ENCODE results near the gene CYB5D1. TPM values are rescaled to one million over a fixed set of nuclear protein-coding genes. Genes with fewer than 3 reads are reported as not detected.

The CYB5D1 gene
- total RNA-seq, 1 donor from 2014 or later = 21.1 TPM

GRCh38 chr17:7811251-7811650, 46.6 kb upstream of the CYB5D1 start:
- H3K79me2 ChIP-seq (ENCODE audit: insufficient read depth, low read length) = no peaks in the 10 kb centered on the region
- DNase-seq (ENCODE audit: low read depth) = no peak
- H3K4me3 Mint-ChIP-seq (ENCODE audit: unreplicated experiment) = no peak overlapping the region
- H3K9me3 ChIP-seq (ENCODE audit: insufficient read depth, low read depth, low read length) = no peaks in the 10 kb centered on the region
- H3K4me2 ChIP-seq (ENCODE audit: low read length) = no peak overlapping the region
- no peaks in the 10 kb centered on the region for H3K4me1 ChIP-seq (ENCODE audit: insufficient read depth, low read length)
- H2AFZ ChIP-seq (ENCODE audit: low read depth, low read length) = no peak overlapping the region
- H3K27ac ChIP-seq (ENCODE audit: low read depth, low read length) = no peak overlapping the region
- H3K4me3 ChIP-seq (ENCODE audit: insufficient read depth, low read depth, low read length) = no peak overlapping the region
- peaks cover under 1% of the 10 kb centered on the region for H3K9me3 Mint-ChIP-seq (ENCODE audit: unreplicated experiment)
- no peak overlapping the region for H3K27ac Mint-ChIP-seq (ENCODE audit: unreplicated experiment)
- H3K27me3 ChIP-seq (ENCODE audit: insufficient read depth, low read length) = peaks cover 11% of the 10 kb centered on the region
- no peak overlapping the region for H3K9ac ChIP-seq (ENCODE audit: low read length)
- H3K4me1 Mint-ChIP-seq (ENCODE audit: low read depth, unreplicated experiment) = no peaks in the 10 kb centered on the region
- H3K36me3 ChIP-seq (ENCODE audit: insufficient read depth, low read length) = no peaks in the 10 kb centered on the region
- TF ChIP-seq EZH2 (IDR thresholded peaks at IDR 0.05; ENCODE audit: insufficient read depth, low read length) = no peak
- no peak for TF ChIP-seq CTCF (IDR thresholded peaks at IDR 0.05; ENCODE audit: insufficient read depth, low read depth, low read length)
- FAIRE-seq = no peak
- no peaks in the 10 kb centered on the region for H3K36me3 Mint-ChIP-seq (ENCODE audit: low read depth, unreplicated experiment)
- H3K27me3 Mint-ChIP-seq (ENCODE audit: low read depth, unreplicated experiment) = peaks cover 33% of the 10 kb centered on the region
- H4K20me1 ChIP-seq (ENCODE audit: insufficient read depth, low read length) = no peaks in the 10 kb centered on the region

- Histone ChIP-seq H3K36me3 (ENCODE audit: insufficient read depth, low read length) (no peaks in the 10 kb centered on the region), H3K27ac (ENCODE audit: low read depth, low read length) (no peak overlapping the region), H3K9me3 (ENCODE audit: insufficient read depth, low read depth, low read length) (no peaks in the 10 kb centered on the region), H3K27me3 (ENCODE audit: insufficient read depth, low read length) (peaks cover 8% of the 10 kb centered on the region), H4K20me1 (ENCODE audit: insufficient read depth, low read length) (no peaks in the 10 kb centered on the region), H3K4me3 (ENCODE audit: insufficient read depth, low read depth, low read length) (no peak overlapping the region), H3K4me1 (ENCODE audit: insufficient read depth, low read length) (no peaks in the 10 kb centered on the region), H3K79me2 (ENCODE audit: insufficient read depth, low read length) (no peaks in the 10 kb centered on the region), H3K4me2 (ENCODE audit: low read length) (no peak overlapping the region), H2AFZ (ENCODE audit: low read depth, low read length) (no peak overlapping the region), H3K9ac (ENCODE audit: low read length) (no peak overlapping the region)
- H3K27ac Mint-ChIP-seq (ENCODE audit: unreplicated experiment) = no peak overlapping the region
- no peaks in the 10 kb centered on the region for H3K36me3 Mint-ChIP-seq (ENCODE audit: low read depth, unreplicated experiment)
- H3K27me3 Mint-ChIP-seq (ENCODE audit: low read depth, unreplicated experiment) = peaks cover 35% of the 10 kb centered on the region
- FAIRE-seq (no peak), DNase-seq (ENCODE audit: low read depth) (no peak)
- no peak overlapping the region for H3K4me3 Mint-ChIP-seq (ENCODE audit: unreplicated experiment)
- TF ChIP-seq EZH2 (IDR thresholded peaks at IDR 0.05; ENCODE audit: insufficient read depth, low read length) (no peak), CTCF (IDR thresholded peaks at IDR 0.05; ENCODE audit: insufficient read depth, low read depth, low read length) (no peak)
- H3K4me1 Mint-ChIP-seq (ENCODE audit: low read depth, unreplicated experiment) = no peaks in the 10 kb centered on the region
- H3K9me3 Mint-ChIP-seq (ENCODE audit: unreplicated experiment) = peaks cover 4% of the 10 kb centered on the region
Measured at GRCh38 chr17:7814969-7815368, 42.8 kb upstream of the CYB5D1 start.

- Histone ChIP-seq H3K9me3 (ENCODE audit: insufficient read depth, low read depth, low read length) (no peaks in the 10 kb centered on the region), H3K36me3 (ENCODE audit: insufficient read depth, low read length) (no peaks in the 10 kb centered on the region), H3K9ac (ENCODE audit: low read length) (no peak overlapping the region), H3K27ac (ENCODE audit: low read depth, low read length) (no peak overlapping the region), H3K4me3 (ENCODE audit: insufficient read depth, low read depth, low read length) (no peak overlapping the region), H4K20me1 (ENCODE audit: insufficient read depth, low read length) (no peaks in the 10 kb centered on the region), H2AFZ (ENCODE audit: low read depth, low read length) (no peak overlapping the region), H3K4me2 (ENCODE audit: low read length) (no peak overlapping the region), H3K27me3 (ENCODE audit: insufficient read depth, low read length) (peaks cover 8% of the 10 kb centered on the region), H3K79me2 (ENCODE audit: insufficient read depth, low read length) (no peaks in the 10 kb centered on the region), H3K4me1 (ENCODE audit: insufficient read depth, low read length) (no peaks in the 10 kb centered on the region)
- H3K4me3 Mint-ChIP-seq (ENCODE audit: unreplicated experiment) = no peak overlapping the region
- FAIRE-seq (no peak), DNase-seq (ENCODE audit: low read depth) (no peak)
- H3K4me1 Mint-ChIP-seq (ENCODE audit: low read depth, unreplicated experiment) = no peaks in the 10 kb centered on the region
- H3K9me3 Mint-ChIP-seq (ENCODE audit: unreplicated experiment) = peaks cover 8% of the 10 kb centered on the region
- H3K27ac Mint-ChIP-seq (ENCODE audit: unreplicated experiment) = no peak overlapping the region
- H3K27me3 Mint-ChIP-seq (ENCODE audit: low read depth, unreplicated experiment) = peaks cover 44% of the 10 kb centered on the region
- no peaks in the 10 kb centered on the region for H3K36me3 Mint-ChIP-seq (ENCODE audit: low read depth, unreplicated experiment)
- TF ChIP-seq CTCF (IDR thresholded peaks at IDR 0.05; ENCODE audit: insufficient read depth, low read depth, low read length) (no peak), EZH2 (IDR thresholded peaks at IDR 0.05; ENCODE audit: insufficient read depth, low read length) (no peak)
Measured at GRCh38 chr17:7816926-7817642, 40.7 kb upstream of the CYB5D1 start.

Measured in astrocyte (in vitro differentiated cells and primary cell).